ENCODE data around the gene PYDC2.

GRCh38 chr3:191444569-191444968 lies 16.4 kb upstream of the PYDC2 start:
- TF ChIP-seq POLR2A (IDR thresholded peaks at IDR 0.05) (no peak), CTCF (IDR thresholded peaks at IDR 0.05) (no peak)

Measured in tibial nerve (tissue), 3 donors.